ENCODE measurements around the gene HNRNPUL2. TPM values are rescaled to one million over a fixed set of nuclear protein-coding genes. Genes with fewer than 3 reads are reported as not detected.

Gene HNRNPUL2
- total and polyA plus RNA-seq, 9 of the 15 experiments (the other 6 are each of a cell fraction or from before 2014, with no cell fraction given), result 0.89 to 44.3 (median 15.2) TPM

GRCh38 chr11:62678770-62679696 is 48.2 kb downstream of the HNRNPUL2 start, which contains the start of gene UBXN1 (continued):
- TF ChIP-seq ATF2 (CRISPR knock-in tag; IDR thresholded peaks at IDR 0.05), result no peak
- peak; percentile 54; the same call in 1 of the 2 replicates for TF ChIP-seq PML (IDR thresholded peaks at IDR 0.05; ENCODE audit: low read length)
- TF ChIP-seq E2F6 (IDR thresholded peaks at IDR 0.05; ENCODE audit: borderline replicate concordance in 1 of 2, extremely low read depth in 1 of 2, insufficient read depth in 1 of 2, insufficient read length in 1 of 2, low read depth in 1 of 2, low read length in 1 of 2, poor library complexity in 1 of 2, severe bottlenecking in 1 of 2), result peak; percentile 82 to 86
- no peak for TF ChIP-seq PURB (CRISPR knock-in tag; IDR thresholded peaks at IDR 0.05; ENCODE audit: low read depth)
- TF ChIP-seq HDAC6 (IDR thresholded peaks at IDR 0.05; ENCODE audit: low read depth, low read length), result no peak
- TF ChIP-seq CAMTA2 (CRISPR knock-in tag; conservative IDR thresholded peaks at IDR 0.05), result no peak
- no peak for TF ChIP-seq E2F3 (CRISPR knock-in tag; IDR thresholded peaks at IDR 0.05)
- peak; percentile 87 for TF ChIP-seq KLF16 (IDR thresholded peaks at IDR 0.05)
- TF ChIP-seq POU5F1 (IDR thresholded peaks at IDR 0.05; ENCODE audit: borderline replicate concordance, low read depth, low read length, partially characterized antibody), result peak; percentile 91
- no peak for TF ChIP-seq LCOR (CRISPR knock-in tag; IDR thresholded peaks at IDR 0.05)
- no peak for TF ChIP-seq SMC3 (conservative IDR thresholded peaks at IDR 0.05; ENCODE audit: insufficient read depth, low read depth, low read length)
- no peak for TF ChIP-seq FUS (optimal IDR thresholded peaks at IDR 0.05; ENCODE audit: low read depth, low read length)
- no peak for TF ChIP-seq ZNF518B (CRISPR knock-in tag; IDR thresholded peaks at IDR 0.05)
- TF ChIP-seq SMAD1 (IDR thresholded peaks at IDR 0.05; ENCODE audit: low read depth, low read length, partially characterized antibody), result peak; percentile 49
- TF ChIP-seq, protein P1, sequence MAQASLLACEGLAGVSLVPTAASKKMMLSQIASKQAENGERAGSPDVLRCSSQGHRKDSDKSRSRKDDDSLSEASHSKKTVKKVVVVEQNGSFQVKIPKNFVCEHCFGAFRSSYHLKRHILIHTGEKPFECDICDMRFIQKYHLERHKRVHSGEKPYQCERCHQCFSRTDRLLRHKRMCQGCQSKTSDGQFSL (CRISPR knock-in tag; IDR thresholded peaks at IDR 0.05), result no peak
- TF ChIP-seq, protein P1 (tag; IDR thresholded peaks at IDR 0.05), result no peak
- TF ChIP-seq COPS2 (conservative IDR thresholded peaks at IDR 0.05), result no peak
